GM18502 (cell line): ENCODE measurements around the gene FHDC1.

Experiments
- ATAC-seq: cut with Tn5 transposase; IDR thresholded peaks from one replicate; pipeline ENCODE4 v1.9.1; 2021; ENCODE audit warnings: mild to moderate bottlenecking; ENCODE audit not compliant: unreplicated experiment, poor library complexity

The FHDC1 gene

GRCh38 chr4:152975380-152976211, 39.5 kb downstream of the FHDC1 start:
- no peak for ATAC-seq

DNA sequence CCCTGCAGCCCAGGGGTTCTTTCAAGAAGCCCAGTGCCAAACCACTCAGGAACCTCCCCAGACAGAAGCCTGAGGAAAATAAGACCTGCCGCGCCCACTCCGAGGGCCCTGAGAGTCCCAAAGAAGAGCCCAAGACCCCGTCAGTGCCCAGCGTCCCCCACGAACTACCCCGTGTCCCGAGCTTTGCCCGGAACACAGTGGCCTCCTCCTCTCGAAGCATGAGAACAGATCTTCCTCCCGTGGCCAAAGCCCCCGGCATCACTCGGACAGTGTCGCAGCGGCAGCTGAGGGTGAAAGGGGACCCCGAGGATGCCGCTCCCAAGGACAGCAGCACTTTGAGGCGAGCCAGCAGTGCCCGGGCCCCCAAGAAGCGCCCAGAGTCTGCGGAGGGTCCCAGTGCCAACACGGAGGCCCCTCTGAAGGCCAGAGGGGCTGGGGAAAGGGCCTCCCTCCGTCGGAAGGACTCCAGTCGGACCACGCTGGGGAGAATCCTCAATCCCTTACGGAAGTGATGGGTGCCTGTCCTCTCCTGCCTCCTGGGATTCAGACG, 40.2 kb downstream of the FHDC1 start:
- ATAC-seq, result no peak

GRCh38 chr4:152979731-152980330, 43.7 kb downstream of the FHDC1 start:
- no peak for ATAC-seq

GRCh38 chr4:152981278-152981677, 45.2 kb downstream of the FHDC1 start:
- no peak for ATAC-seq

GRCh38 chr4:152981842-152982241, 45.7 kb downstream of the FHDC1 start:
- ATAC-seq, result no peak

DNA sequence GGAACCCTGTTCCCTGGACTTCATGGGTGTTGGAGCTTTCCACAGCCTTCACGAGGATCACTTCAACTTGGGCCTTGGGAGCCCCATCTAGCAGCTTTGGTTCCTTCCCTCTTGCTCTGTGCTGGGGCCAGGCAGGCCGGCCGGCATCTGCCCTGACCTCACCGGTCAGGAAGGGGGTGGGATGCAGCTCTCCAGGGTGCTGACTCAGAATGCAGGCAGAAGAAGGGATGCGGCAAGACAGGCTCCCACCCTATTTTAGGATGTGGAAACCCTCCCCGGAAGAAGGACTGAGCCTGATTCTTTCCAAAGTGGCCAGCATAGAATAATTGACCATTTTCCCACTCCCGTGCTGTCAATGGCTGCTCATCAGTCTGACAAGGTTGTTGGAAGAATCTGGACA, 47.1 kb downstream of the FHDC1 start:
- ATAC-seq, result no peak

GRCh38 chr4:152983774-152984411, 47.8 kb downstream of the FHDC1 start:
- ATAC-seq, result no peak

- ATAC-seq, result no peak
Observed at GRCh38 chr4:152988721-152989553, 52.8 kb downstream of the FHDC1 start.

- no peak for ATAC-seq
Observed at GRCh38 chr4:152989554-152989970, 53.4 kb downstream of the FHDC1 start.

DNA sequence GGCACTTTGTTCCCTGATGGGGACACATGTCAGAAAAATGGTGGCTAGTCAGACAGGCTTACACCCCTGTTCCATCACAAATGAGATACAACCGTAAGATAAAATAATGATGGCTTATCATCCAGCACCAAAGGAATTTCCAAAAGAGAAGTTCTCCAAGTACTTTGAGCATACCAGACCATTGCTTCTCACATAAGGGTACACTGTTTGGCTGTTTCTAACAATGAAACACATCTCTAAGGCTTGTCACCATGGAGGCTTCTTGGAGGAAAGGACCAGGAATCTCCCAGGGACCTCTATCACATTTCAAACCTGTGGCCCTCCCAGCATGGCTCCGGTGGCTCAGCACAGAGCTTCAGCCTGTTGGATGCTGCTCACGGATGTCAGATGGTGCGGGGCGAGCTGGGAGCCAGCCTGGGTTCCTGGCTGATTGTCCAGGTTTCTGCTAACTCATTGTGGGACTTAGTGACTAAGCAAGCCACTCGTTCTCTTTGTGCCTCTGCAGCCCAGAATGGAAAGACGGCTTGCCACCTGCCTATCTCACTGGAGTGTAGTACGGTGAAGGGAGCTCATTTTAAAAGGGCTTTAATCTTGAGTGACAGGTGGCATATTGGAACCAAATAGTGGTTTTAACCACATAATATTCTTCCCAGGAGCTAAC, 54.5 kb downstream of the FHDC1 start:
- no peak for ATAC-seq

- no peak for ATAC-seq
Observed at GRCh38 chr4:152991398-152991797, 55.3 kb downstream of the FHDC1 start.

- ATAC-seq, result no peak
Observed at GRCh38 chr4:152992027-152992426, 55.9 kb downstream of the FHDC1 start.

GRCh38 chr4:152992466-152992865, 56.3 kb downstream of the FHDC1 start:
- no peak for ATAC-seq

DNA sequence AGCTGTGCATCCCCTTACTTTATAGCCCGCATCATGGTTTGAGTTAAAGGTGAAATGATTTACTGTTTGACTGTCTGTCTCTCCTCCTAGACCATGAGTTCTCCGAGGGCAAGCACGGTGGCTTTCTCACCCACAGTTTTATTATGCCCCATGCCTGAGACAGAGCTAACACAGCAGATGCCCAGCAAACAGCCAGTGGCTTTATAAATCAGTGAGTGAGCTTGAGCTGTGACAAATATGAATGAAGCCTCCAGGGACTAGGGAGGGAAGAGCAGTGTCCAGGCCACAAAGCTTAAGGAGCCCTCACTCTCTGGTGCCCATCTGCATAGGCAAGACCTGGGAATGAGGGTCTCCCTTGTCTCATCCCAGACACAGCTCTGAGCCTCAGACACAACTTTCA, 57.9 kb downstream of the FHDC1 start:
- no peak for ATAC-seq

DNA sequence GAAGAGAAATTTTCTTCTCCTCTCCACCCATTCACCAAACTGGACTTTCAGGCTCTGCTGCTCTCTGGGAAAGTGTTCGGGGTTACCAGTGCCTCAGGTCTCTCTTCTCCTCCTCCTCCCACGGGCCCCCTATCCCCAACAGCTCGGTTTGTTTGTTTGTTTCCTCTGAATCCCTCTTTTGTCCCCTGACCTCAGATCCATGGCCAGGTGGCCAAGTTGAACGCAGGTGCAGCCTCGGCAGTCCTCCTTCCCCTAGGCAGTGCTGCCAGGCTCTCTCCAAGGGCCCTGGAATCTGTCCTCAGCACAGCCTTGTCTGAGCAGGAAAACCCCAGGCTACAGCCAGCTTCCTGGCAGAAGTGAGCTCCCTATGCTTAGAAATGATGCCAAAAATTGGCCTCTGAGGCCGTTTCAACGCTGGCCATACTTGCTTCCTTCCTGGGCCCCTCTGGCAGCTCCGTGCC, 60.0 kb downstream of the FHDC1 start:
- no peak for ATAC-seq

- ATAC-seq, result no peak
Observed at GRCh38 chr4:152996672-152997071, 60.5 kb downstream of the FHDC1 start.

- ATAC-seq, result no peak
Observed at GRCh38 chr4:152997288-152997687, 61.2 kb downstream of the FHDC1 start.

- ATAC-seq, result no peak
Observed at GRCh38 chr4:152997771-152998487, 61.8 kb downstream of the FHDC1 start.

GRCh38 chr4:152998861-152999260, 62.7 kb downstream of the FHDC1 start:
- no peak for ATAC-seq
